ENCODE data around the gene UBE3C. TPM values are rescaled to one million over a fixed set of nuclear protein-coding genes. Genes with fewer than 3 reads are reported as not detected.

The UBE3C gene
- total and polyA plus RNA-seq, 9 of the 15 experiments (the other 6 are each of a cell fraction or from before 2014, with no cell fraction given) = 9.6 to 91.7 (median 75.4) TPM

DNA sequence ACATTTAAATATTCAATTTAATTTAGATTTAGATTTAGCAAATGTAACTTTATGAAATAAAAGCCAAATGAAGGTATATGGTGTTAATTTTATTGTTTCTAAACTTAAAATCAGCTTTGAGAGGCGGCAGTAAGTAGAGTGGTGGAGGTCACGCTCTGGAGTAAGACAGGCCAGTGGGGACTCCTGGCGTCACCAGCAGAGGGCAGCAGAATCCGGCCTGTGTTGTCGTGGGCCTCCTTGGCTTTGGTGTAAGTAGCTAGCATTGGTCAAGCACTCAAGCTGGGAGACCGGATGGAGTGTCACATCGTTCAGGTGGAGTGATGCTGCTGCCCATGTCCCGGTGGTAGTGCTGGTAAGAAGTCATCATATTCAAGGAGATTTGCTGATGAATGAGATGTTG is 99.4 kb downstream of the UBE3C start (continued):
- TF ChIP-seq PML (IDR thresholded peaks at IDR 0.05; ENCODE audit: low read length) (peak; percentile 27; the same call in 1 of the 2 replicates), HDGF (IDR thresholded peaks at IDR 0.05) (0 out of 2 replicates have a peak, but pooled peaks have one; percentile 40), RAD21 (CRISPR knock-in tag; conservative IDR thresholded peaks at IDR 0.05 in 1 of 2, IDR thresholded peaks at IDR 0.05 in 1 of 2) (peak; percentile 23 to 53; a peak in 3 of 4 replicates), ZNF124 (CRISPR knock-in tag; IDR thresholded peaks at IDR 0.05) (no peak), C11orf30 (IDR thresholded peaks at IDR 0.05; ENCODE audit: low read depth) (peak; percentile 13; the same call in 1 of the 2 replicates), GATAD2A (IDR thresholded peaks at IDR 0.05) (no peak), ZNF507 (tag; conservative IDR thresholded peaks at IDR 0.05) (no peak), ZNF431 (CRISPR knock-in tag; IDR thresholded peaks at IDR 0.05) (no peak), SMC3 (conservative IDR thresholded peaks at IDR 0.05; ENCODE audit: insufficient read depth, low read depth, low read length) (peak; percentile 59), CBX3 (IDR thresholded peaks at IDR 0.05; ENCODE audit: borderline replicate concordance in 1 of 2, low read length in 2 of 2) (0 out of 3 replicates have a peak, but pooled peaks of 1 of the 2 experiments have one; percentile 42), SNIP1 (IDR thresholded peaks at IDR 0.05; ENCODE audit: low read depth) (no peak), NFYB (IDR thresholded peaks at IDR 0.05; ENCODE audit: extremely low read depth, insufficient read length) (no peak)
- TF ChIP-seq, protein P1, sequence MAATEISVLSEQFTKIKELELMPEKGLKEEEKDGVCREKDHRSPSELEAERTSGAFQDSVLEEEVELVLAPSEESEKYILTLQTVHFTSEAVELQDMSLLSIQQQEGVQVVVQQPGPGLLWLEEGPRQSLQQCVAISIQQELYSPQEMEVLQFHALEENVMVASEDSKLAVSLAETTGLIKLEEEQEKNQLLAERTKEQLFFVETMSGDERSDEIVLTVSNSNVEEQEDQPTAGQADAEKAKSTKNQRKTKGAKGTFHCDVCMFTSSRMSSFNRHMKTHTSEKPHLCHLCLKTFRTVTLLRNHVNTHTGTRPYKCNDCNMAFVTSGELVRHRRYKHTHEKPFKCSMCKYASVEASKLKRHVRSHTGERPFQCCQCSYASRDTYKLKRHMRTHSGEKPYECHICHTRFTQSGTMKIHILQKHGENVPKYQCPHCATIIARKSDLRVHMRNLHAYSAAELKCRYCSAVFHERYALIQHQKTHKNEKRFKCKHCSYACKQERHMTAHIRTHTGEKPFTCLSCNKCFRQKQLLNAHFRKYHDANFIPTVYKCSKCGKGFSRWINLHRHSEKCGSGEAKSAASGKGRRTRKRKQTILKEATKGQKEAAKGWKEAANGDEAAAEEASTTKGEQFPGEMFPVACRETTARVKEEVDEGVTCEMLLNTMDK (IDR thresholded peaks at IDR 0.05; ENCODE audit: borderline replicate concordance, insufficient read depth, low read depth, low read length, poor library complexity, severe bottlenecking) = peak; percentile 79

Measured in K562 (cell line).